CD4-positive, alpha-beta T cell treated with Interleukin-4 for 4 hours (primary cell): ENCODE results near the gene MFSD12.

Experiments
- DNase-seq: peaks from one replicate; pipeline ENCODE4 v3.0.0-alpha.2; 2020

The MFSD12 gene

GRCh38 chr19:3557461-3558248 is at the start of gene MFSD12:
Gene MFSD12, minus strand, starts transcription at chr19:3557586. Its CDS starts 183 bp downstream, at chr19:3557403.
- peak; percentile 93 for DNase-seq

DNA sequence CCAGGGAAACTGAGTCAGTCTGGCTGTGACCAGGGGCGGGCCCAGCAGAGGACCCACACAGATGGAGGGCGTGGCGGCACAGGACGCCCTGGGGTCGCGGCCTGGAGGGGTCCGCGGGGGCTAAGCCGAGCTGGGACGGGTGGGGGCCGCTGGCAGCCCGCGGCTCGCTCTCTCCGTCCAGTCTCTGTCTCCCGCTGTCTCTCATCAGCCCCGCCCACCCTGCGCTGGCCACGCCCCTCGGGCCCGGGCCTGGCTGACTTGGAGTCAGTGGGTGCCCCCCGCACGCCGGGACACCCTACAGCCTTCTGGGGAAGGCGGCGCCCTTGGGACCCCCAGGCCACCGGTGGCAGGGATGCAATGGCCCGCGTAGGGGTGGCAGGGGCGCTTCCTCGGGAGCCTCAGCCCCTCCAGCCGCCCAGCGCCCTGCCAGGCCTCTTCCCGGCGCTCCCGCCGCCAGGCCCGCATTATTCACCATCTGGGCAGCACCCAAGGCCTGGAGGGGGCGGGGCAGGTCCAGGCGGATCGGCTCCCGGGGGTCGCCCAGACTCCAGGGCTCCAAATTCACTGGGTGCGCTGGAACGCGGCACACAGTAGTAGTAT is 49.4 kb upstream of the MFSD12 start, which contains the start of gene TBXA2R:
Gene TBXA2R, minus strand, starts transcription at position 186 of the 600 bp plus-strand sequence. CDS start 6,241 bp downstream, outside the sequence.
- DNase-seq: no peak

- no peak for DNase-seq
These were observed 48.8 kb upstream of the MFSD12 start for GRCh38 chr19:3606174-3606689.

DNA sequence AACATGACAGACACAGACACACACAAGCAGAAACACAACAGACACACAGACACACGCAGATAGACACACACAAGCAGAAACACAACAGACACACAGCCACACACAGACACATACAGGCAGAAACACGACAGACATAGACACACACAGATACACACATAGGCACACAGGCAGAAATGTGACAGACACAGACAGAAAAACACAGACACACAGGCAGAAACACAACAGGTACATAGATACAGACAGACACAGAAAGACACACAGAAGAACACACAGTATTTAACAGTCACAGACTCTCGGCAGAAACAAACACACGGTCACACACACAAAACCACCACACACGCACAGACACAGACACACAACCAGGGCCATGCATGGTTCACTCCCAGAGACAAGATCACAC is 48.4 kb upstream of the MFSD12 start:
- DNase-seq: no peak

- no peak for DNase-seq
These were observed 48.0 kb upstream of the MFSD12 start for GRCh38 chr19:3605361-3605760.

DNA sequence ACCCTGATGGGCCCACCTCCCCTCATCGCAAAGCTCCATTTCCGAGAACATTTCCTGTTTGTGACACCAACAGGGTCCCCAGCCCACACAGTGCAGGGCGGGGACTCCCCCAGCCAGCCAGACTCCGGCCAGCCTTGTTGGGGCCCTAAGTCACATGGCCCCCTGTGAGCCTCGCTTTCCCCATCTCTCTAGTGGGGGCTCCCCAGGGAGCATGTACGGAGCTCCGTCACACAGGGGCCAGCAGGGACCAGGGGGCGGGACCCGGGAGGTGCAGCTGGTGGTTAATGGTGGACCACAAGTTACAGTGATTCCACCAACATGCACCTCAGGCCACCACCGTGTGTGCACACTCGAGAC is 47.6 kb upstream of the MFSD12 start:
- DNase-seq: peak; percentile 15

GRCh38 chr19:3604227-3604986 is 47.0 kb upstream of the MFSD12 start:
- DNase-seq: no peak

DNA sequence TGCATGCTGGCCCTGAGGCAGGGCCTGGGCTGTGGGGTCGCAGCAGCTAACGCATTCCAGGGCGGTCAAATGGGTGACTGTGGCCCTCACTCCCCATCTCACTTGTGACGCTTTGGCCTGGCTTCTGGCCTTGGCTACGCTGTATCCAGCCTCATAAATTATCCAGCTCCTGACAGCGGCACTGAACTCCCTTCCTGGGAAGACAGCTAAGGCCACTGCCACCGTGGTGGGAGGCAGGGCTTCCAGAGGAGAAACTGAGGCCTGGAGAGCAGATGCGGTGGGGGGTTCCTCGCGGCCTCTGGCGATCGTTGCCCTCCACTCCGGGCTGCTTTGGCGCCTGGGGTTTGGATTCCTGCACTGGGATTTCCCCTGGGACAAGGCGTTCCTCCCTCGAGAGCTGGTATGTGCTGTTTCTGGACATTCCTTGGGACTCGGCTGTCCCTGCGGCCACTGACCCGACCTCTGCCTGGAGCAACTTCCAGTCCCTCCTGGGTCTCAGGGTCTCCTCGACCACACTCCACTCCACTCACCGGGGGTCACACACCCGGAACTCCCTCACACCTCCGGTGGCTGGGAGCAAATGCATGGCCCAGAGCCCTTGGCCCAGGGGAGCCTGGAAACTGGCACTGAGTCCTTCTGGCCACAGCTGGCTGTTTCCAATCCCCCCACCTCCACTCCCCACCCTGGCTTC is 45.9 kb upstream of the MFSD12 start:
- no peak for DNase-seq

- DNase-seq: no peak
These were observed 43.6 kb upstream of the MFSD12 start for GRCh38 chr19:3601021-3601420.

DNA sequence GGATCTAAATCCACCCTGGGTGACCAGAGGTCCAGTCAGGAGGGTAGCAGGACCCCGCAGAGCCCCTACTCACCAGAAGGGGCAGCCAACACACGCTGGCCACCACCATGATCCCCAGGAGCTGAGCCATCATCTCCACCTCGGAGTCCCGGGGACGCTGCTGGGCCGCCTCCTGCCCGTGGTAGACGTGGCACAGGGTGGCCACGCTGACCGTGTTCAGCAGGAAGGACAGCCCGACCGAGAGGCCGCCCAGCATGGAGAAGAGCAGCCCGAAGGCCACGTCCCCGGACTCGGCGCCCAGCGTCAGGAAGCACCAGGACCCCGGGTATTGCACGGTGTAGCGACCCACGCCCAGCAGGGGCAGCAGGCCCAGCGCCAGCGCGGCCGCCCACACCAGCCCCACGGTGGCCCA is 42.4 kb upstream of the MFSD12 start:
- DNase-seq: no peak

- no peak for DNase-seq
These were observed 38.2 kb upstream of the MFSD12 start for GRCh38 chr19:3595521-3596061.

GRCh38 chr19:3593156-3593555 is 35.8 kb upstream of the MFSD12 start:
- DNase-seq: no peak

- DNase-seq: no peak
These were observed 34.7 kb upstream of the MFSD12 start for GRCh38 chr19:3591876-3592613.

DNA sequence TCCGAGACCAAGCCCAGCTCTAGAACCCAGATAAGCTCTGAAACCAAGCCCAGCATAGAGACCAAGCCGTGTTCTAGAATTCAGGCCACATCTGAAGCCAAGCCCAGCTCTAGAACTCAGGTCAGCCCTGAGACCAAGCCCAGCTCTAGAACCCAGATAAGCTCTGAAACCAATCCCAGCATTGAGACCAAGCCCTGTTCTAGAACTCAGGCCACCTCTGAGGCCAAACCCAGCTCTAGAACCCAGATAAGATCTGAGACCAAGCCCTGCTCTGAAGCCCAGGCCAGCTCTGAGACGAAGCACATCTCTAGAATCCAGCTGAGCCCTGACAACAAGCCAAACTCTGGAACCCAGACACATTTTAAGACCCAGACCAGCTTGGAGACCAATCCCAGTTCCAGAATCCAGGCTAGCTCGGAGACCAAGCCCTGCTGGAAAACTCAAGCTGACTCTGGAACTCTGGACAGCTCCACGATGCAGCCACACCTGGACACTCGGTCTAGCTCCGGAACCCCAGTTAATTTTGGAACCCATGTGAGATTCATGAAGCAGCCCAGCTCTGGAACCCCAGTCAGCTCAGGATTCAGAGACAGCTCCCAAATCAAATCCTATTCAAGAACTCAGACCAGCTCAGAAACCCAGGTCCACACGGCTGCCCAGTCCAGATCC is 33.7 kb upstream of the MFSD12 start:
- DNase-seq: no peak

DNA sequence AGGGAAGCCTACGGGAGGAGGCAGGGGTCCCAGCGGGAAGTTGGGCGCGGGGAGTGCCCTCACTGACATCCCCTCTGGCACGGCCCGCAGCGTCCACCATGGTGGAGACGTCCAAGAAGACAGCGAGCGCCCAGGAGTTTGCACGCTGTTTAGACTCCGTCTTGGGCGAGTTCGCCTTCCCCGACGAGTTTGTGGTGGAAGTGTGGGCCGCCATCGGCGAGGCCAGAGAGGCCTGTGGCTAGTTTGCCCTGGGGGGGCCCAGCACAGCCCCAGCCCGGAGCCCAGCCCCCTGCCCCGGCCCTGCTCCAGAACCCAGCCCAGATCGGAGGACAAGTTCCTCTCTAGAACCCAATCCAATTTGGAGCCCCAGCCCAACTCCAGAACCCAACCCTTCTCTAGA is 32.6 kb upstream of the MFSD12 start:
- no peak for DNase-seq

GRCh38 chr19:3589439-3589838 is 32.1 kb upstream of the MFSD12 start:
- DNase-seq: no peak

GRCh38 chr19:3586707-3587346 is 29.4 kb upstream of the MFSD12 start:
- DNase-seq: no peak

GRCh38 chr19:3586127-3586626 is 28.8 kb upstream of the MFSD12 start:
- DNase-seq: no peak

DNA sequence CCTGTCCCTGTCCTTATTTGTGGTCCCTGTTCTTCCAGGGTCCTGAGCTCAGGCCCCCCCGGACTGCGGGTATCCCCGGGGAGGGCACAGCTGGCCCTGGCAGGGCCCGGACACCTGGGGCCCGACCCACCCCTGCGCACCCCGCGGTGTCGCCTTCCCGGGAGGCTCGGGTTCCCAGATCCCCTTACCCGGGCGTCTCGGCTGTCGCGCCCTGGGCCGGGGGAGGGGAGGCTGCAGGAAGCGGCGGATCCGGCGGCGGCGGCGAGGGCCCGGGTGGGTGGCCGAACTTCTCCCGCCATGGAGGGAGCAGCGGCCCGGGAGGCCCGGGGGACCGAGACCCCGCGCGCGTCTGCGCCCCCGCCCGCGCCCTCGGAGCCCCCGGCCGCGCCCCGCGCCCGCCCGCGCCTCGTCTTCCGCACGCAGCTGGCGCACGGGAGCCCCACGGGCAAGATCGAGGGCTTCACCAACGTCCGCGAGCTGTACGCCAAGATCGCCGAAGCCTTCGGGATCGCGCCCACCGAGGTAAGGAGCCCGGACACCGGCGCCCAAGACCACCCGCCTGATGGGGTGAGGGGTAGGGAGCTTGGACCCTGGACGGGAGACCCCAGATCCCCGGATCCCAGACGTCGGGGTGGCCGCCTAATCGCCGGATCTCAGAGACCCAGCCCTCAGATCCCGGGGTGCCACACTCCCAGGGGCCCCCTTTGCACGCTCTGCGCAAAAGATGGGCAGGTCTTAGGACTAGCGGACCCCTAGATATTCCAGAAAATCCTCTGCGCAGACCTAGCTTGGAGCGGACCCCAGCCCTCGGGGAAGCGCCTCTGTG is 28.1 kb upstream of the MFSD12 start, which contains the start of gene GIPC3:
Gene GIPC3, plus strand, starts transcription at position 178 of the 826 bp plus-strand sequence. Its CDS starts 120 bp downstream, at position 298.
- no peak for DNase-seq
